NCI-H2029 treated with DMSO at 0.1 percent for 48 hours (cell line): ENCODE data around the gene SNED1.

Experiments used
- DNase-seq: peaks from one replicate; lab custom pipeline; 2025; lab: John Stamatoyannopoulos, UW

The SNED1 gene

DNA sequence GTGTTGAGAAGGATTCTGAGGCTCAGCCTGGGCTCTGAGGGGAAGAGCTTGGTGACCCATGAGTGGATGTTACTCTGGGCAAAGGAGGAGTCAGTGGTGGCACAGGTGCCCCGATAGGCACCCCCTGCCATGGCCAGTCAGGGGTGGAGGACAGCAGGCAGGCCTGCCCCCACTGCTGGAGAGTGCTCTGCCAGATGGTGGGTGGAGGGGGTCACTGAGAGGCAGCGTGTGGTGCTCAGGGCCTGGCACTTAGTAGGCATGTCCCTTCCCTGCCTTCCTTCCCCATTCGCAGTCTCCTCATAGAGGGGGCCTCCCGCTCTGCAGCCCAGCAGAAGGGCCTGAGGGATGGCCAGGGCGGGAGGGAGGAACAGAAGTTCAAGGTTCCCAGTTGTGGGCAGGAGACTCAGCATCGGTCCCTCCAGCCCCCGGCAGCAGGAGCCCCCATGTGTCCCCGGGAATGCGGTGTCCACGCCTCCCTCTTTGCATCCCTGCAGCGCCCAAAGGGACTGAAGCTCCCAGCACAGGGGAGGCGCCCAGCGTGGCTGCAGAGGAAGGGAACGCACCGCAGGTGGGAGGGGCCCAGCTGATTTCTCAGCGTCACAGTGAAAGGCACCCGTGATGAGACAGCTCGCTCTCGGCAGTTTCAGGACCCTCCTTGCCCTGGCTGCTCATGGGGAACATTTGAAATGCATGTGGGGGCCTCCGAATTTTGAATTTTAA lies 5.7 kb upstream of the SNED1 start:
- no peak for DNase-seq

DNA sequence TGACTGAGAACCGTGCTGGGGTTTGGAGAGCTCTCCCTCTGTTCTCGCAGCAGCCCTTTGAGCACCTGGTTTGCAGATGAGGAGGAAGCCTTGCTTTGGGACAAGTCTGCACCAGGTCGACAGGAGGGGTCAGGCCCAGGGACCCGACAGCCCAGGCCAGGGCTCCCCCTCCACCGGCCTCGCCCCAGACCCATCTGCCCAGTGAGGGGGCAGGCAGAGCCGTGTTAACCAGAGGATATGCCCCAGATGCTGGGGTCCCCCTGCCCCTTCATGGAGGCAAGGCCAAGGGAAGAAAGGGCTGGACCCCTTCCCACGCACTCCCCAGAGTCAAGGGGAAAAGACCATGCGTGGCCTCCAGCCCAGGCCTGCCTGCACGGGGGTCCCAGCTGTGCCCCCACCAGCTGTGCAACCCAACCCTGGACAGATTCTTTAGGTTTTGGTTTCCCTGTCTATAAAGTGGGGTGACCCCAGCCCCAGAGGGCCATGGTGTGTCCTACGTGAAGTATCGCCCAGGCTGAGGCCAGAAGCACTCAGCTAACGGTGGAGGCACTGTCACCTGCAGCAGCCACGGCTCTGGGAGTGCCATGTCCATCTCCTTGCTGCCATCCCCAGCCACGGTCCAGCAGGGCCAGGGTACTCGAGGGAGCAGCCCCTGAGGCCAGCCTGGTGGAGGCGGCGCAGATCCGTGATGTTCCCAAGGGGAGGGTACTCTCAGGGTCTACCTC lies 4.8 kb upstream of the SNED1 start:
- DNase-seq = no peak

DNA sequence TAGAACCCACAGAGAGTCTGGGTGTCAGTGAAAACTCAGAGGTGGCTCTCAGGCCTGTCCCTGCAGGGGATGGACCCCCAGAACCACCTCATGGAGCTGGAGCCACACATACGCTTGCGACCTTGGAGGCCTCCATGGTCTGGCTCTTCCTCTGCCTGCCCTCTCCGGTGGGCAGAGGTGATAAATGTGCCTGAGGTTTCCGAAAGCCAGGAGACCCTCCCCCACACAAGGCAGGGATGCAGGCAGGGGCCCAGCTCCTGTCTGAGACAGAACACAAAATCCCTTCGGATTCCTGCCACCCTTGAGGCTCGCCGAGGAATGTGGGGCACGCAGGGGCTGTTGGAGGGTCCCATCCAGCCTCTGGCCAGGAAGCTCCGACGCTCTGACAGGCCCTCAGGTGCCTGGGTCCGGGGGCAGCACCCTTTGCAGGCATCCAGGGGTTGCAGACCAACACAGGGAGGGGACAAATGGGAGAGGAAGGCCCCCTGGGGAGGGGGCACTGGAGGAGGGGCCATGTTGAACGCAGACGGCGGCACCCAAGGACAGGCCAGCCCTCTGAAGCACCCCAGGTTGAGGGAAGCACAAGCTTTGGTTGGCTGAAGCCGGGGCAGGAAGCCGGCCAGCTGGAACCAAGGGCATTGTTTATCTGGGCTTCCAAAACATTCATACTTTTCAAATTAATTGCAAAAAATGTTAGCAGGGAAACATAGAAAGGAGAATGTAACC lies 4.1 kb upstream of the SNED1 start:
- no peak for DNase-seq

DNA sequence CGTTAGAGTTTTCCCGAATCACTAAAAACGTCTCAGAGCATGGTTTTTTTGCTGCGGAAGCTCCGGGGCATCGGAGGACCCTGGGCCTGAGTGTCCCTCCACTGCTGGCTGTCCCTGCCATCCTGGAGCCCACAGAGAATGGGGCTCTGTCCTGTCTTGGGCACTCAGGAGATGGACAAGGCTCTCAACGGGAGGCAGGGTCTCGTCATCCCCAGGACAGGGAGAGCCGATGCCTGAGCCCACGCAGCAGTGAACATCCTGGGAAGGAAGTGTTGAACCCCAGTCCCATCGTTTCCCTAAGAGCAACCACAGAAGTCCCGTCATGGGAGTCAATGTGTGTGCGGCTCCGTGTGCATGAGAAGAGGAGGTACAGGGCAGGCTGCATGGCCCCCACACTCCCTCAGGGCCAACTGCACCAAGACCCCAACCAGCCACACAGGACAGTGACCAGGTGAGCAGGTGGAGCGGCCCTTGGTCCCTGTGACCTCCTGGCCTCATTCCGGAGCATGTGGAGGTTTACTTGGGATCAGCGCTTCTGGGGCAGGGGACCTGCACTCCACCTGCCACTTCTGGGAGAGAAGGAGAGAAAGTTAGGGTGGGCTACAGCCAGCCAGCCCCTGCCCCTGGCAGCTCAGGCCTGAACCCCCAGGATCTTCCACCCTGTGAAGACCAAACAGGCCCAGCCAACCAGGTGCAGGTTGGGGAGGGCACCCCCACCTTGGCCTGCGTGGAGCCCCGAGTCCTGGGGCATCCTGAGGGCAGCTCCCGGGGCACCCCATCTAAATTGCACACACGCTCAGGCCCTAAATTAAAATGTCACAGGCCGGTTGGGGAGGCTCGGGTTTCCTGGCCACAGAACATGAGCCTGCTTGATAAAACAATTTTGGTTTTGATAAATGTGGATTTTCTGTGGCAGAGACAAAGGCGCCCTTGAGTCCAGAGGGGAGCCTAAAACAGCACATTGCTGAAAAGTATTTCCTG lies 3.1 kb upstream of the SNED1 start:
- no peak for DNase-seq

DNA sequence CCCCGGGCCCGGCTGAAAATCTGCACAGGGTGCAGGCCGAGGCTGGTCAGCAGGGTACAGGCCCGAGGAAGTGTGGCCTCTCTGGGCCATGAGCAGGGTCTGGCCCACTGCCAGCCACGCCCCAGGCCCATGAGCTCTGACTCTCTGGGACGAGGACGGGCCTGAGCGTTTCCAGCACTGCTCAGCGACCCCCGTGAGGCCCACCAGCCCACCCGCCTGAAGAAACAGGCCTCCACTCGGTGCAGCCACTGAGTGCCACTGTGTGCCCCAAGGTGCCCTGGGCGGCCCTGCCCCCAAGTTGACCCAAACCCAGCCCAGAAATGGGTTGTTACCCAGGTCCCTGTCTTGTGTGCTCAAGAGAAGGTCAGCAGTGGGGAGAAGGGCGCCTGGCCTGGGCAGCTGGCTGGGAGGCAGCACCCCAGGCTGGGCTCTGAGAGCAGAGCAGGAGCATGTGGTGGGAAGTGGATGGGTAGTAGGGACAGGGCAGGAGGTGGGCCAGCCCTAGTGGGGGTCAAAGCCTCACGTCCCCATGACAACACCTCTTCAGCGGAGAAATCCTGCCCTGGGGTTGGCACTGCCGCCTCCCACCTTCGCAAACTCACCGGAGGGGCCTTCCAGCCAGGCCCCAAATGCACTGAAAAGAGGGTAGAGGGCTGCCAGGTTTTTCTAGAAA lies 2.1 kb upstream of the SNED1 start:
- no peak for DNase-seq

DNA sequence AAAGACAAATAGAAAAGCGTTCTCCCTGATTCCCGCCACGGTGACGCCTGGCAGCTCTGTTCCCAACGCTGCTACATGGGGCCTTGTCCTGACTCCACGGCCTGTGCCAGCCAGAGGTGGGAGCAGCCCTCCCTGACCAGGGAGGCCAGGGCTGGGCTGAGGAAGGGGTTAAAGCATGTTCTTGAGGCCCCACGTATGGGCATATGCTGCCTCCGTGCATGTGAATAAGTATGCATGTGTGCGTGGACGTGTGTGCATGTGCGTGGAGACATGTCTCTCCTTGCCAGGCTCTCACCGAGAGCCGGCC lies 1.6 kb upstream of the SNED1 start:
- no peak for DNase-seq

DNA sequence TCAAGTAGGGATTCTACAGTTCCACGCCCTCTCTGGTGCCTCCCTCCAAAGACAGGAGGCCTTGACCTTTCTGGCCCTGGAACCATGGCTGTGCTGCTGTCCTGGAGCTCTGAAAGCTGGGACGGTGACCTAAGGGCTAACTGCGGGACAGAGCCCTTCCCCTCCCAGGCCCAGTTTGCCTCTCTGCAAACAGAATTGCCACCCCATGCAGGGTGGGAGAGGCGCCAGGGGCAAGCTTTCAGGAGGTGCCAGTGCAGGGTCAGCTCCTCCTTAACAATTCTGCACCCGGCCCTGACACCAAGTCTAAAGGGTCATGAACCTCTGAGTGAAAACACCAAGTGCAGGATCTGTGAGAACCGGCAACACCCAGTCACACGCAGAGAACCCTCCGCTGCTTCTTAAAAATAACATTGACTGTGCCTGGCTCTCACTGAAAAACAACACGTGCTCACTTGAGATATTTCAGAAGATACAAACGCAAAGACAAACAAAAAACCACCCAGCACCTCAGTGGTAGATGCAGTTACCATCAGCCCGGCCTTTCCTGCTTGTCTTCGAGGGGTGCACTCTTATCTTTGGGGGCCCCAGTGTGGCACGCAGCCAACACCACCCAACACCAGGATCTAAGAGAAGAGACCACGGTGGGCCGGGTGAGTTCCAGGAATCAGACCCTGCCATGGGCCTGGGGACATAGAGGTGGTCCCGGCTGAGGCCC lies 1.1 kb upstream of the SNED1 start:
- DNase-seq = no peak

DNA sequence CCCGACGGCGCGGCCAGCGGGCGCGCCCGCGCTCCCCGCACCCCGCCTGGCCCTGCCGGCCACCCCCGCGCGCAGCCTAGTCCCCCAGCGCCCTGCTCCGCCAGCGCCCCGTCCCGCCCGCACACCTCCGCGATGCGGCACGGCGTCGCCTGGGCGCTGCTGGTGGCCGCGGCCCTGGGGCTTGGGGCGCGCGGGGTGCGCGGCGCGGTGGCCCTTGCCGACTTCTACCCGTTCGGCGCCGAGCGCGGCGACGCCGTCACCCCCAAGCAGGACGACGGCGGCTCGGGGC lies 232 bp downstream of the SNED1 start:
- no peak for DNase-seq

DNA sequence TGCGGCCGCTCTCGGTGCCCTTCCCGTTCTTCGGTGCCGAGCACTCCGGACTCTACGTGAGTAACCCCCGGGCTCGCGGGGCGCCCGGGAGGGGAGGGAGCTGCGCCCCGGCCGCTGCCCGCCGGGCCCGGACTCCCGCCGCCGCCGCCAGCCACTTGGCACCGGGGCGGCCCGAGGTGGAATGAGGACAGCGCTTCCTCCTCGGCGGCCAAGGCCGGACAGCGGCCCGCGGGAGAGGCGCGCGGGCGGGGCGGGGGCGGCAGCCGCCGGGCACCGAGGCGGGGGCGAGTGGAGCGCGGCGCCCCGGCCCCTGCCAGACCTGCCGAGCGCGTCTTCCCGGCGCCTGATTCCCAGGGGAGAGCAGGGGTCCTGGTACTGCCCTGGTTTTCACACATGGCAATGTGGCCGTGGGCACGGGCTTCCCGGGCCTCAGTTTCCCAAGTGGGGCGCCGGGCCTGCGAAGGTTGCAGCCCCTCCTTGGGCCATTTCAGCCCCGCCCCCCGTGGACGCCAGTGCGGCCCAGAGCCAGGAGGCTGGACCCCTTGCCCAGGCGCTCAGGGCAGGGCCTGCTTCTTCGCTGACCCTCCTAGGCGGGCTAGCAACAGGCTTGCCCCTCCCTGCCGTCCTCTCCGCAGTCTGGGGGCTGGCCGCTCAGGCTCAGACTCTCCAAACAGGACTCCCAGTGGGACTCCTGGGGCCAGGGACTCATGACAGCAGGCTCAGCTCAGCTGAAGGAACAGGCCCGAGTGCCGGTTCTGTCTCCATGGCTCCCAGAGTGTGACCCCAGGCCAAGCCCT lies 775 bp downstream of the SNED1 start:
- no peak for DNase-seq

DNA sequence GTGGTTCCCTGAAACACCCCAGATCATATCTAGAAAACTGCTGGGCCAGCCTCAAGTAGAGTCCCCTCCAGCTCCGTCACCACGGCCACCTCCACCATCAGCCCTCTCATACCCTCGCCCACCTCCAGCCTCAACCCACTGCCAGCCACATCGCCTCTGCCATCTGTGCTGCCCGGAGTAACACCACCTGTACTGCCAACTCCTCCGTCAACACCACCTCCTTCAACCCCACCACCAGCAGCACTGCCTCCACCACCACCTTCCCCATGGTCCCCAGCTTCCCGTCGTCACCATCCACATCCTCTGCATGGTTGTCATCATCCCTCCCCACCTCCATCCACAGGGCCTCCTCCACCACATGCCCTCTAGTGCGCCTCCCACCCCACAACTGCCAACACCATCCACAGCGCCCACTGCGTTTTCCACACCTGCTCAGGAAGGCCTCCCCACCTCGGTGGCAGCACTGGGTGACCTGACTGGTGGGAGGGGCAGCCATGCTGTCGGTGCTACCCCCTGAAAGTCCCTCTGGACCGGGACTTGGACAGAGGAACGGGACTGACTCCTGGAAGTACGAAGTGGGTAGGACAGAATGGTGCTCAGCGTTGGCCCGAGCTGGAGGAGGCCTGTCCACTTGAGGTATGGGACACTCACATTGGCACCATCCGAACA lies 1.6 kb downstream of the SNED1 start:
- DNase-seq = no peak

DNA sequence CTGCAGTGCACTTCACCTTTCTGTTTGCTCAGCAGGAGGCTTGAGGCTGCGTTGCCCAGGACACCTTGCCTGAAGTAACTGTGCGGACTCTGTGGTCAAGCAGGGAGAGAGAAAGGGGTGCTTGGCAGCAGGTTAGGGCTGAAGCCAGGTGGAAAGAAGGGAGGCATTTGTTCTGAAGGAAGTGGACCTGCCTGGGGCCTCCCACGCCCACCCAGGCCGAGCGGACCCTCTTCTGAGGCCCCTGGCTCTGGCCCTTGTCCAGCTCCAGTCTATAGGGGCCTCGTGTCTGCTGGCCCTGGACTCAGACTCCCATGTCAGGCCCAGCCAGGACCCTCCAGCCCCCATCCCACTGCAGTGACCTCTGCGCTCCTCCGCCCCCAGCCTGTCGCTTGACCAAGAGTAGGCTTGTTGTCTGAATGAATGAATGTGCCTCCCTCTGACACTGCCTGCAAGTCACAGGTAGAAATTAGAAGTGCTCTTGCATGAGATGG lies 2.5 kb downstream of the SNED1 start:
- no peak for DNase-seq

DNA sequence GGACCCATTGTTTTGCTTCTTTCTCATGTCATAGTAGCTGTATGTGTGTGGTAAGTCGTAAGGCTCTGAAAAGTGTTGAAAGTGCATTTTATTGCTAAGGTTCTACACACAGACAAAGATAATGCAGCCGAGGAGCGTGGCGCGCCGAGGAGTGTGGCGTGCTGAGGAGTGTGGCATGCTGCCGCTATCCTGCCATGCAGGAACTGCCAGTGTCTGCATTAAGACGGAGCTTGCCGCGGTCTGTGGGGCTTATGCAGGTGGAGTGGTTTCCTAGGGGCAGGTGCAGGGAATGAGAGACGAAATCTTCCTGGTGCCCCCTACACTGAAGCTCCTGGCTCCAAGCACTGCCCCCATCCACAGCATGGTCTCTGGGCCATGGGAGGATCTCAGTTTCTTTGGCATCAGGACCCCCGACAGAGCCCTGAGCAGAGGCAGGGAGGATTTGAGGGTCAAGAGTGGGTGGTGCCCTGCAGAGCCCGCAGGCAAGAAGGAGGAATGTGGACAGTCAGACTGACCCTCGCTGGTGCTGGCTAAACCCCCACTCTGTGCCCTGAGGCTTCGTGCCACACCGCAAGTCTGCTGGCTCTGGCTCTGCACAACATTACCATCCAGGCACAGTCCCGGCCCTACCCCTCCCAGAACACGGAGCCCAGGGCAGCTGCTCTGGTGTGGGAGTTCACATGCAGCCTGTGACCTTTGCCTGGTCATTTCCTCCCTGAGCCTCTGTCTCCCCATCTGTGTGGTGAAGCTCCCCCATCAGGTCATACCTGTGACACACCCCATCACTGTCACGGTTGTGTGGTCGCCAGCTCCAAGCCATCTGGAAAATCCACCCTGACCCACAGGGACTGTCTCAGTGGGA lies 3.2 kb downstream of the SNED1 start:
- DNase-seq = no peak

DNA sequence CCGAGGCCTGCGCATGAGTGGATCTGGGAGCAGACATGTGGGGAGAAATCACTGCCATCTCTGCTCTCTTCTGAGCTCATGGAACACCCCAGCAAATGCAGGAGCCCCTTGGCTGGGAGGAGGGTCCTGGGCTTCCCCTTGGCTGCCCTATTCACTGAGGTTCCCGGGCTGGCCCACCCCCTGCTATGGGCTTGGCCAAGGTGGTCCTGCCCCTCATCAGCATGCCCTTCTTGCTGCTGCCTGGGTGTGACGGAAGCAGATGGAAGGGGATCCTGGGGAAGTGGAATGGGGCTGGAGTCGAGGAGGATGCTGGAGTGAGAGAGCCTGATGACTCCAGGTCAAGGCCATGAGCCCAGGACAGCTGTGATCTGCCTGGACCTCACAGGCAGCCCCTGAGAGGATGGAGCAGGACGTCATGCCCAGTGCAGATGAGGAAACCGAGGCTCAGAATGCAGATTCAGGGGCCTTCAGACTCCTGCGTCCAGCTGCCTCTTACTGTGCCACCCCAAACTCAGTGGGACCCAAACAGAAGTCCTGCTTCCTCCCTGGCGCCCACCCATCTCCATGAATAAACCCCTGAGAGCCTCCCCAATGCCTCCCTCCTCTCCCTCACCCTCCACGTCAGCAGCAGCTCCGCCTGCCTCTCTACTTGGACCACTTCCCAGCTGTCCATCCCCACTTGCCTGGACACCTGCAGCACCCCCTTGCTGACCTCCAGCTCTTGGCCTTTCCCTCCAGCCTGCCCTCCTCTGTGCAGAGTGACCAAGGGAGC lies 4.0 kb downstream of the SNED1 start:
- DNase-seq = no peak

DNA sequence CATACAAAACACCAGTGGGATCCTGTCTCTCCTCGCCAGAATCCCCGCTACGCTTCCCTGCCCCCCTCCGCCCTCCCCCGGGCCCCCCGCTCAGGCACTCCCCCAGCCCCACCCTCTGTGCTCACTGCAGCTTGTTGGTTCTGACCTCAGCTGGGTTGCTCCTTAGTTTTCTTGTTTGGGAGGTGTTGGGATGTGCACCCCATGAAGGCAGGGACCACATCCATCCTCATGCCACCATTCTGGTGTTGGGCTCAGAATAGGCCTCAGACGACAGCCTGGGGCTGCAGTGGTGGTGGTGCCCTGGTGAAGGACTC lies 4.6 kb downstream of the SNED1 start:
- no peak for DNase-seq

DNA sequence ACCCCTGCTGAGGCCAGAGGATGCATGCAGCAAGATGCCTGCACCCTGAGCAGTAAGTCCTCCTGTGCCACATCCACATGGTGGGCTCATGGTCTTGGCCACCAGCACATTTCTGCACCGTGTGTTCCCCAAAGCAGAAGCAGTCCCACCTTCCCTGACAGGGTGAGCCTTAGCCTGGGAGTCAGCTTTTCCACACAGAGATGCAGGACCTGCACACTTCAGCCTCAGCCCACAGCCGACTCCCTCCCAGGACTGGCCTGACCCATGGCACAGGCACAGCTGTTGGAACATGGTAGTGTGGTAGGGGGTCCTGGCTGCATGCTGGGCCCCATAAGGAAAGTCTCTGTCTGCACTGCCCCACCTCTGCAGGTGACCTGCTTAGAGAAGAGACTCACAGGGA lies 5.0 kb downstream of the SNED1 start:
- no peak for DNase-seq

DNA sequence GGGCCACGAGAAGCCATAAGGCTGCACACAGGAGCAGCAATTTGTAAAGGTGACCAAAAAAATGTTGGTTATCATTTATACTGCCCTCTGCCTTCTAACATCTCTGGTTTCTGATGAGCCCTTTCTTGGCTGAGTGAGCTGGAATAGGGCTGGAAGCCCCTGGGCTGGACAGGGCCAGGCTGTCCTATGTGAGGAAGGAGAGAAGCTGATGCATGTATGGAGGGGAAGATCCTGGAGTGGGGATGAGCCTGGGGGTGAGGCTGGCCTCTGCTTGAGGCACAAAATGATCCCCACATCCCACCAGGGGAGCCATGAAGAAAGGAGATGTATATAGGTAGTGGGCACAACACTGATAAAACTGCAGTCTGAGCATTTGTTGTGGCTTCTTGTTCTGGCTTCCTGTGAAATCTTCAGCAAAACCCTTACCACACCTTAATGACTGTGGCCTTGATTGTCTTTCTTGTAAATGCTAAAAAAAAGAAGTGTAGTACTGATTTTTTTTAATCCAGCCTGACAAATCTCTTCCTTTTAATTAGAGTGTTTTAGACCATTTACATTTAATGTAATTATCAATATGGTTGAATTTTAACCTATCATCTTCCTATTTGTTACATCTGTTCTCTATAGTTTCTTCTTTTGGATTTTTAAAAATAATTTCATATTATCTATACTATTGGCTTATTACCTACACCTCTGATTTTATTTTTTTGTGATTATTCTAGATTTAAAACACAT lies 5.6 kb downstream of the SNED1 start:
- DNase-seq = no peak

DNA sequence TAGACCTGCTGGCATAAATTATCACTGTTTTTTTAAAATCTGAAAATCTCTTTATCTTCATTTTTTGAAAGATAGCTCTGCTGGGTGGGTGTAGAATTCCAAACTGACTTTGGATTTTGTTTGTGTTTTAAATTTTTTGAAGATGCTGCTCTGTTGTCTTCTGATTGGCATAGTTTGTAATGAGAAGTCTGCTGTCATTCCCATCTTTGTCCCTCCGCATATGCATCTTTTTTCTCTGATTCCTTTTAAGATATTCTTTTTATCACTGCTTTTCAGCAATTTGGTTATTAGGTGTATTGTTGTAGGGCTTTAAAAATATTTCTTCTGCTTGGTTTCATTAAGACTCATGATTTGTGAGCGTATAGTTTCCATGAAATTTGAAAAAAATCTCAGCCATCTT lies 7.2 kb downstream of the SNED1 start:
- no peak for DNase-seq
